ENCODE data around the gene LRP1B.

Gene LRP1B

GRCh38 chr2:141699573-141699972 lies 431.2 kb downstream of the LRP1B start:
- TF ChIP-seq MAX (IDR thresholded peaks at IDR 0.05) (no peak), FOXM1 (IDR thresholded peaks at IDR 0.05; ENCODE audit: borderline replicate concordance, low read depth) (no peak), RAD21 (IDR thresholded peaks at IDR 0.05; ENCODE audit: low read depth) (no peak), TAF1 (IDR thresholded peaks at IDR 0.05; ENCODE audit: low read depth) (no peak), TCF12 (IDR thresholded peaks at IDR 0.05; ENCODE audit: low read depth) (no peak)

DNA sequence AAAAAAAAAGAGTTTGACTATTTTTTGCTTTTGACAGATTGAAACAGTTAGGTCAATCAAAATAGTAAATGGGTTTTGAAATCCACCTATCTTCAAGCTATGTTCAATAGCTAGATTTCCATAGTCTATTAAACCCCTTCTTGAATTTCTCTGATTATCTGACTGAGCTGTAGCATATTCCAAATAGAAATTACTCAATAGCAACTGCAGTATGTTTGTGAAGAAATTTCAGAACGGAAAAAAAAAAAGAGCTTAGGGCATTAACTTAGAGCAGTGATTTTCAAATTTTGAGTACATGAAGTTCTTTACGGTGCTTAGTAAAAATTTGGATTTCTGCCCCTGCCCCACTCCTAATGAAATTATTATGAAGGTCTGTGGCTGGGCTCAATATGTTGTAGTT lies 432.3 kb downstream of the LRP1B start:
- TF ChIP-seq TCF12 (IDR thresholded peaks at IDR 0.05; ENCODE audit: low read depth) (no peak), MAX (IDR thresholded peaks at IDR 0.05) (no peak), FOXM1 (IDR thresholded peaks at IDR 0.05; ENCODE audit: borderline replicate concordance, low read depth) (no peak), EP300 (IDR thresholded peaks at IDR 0.05; ENCODE audit: borderline replicate concordance) (no peak), CREB1 (IDR thresholded peaks at IDR 0.05; ENCODE audit: low read depth) (no peak), USF1 (IDR thresholded peaks at IDR 0.05) (no peak), ZBTB7A (IDR thresholded peaks at IDR 0.05; ENCODE audit: low read depth) (no peak), TAF1 (IDR thresholded peaks at IDR 0.05; ENCODE audit: low read depth) (no peak), RAD21 (IDR thresholded peaks at IDR 0.05; ENCODE audit: low read depth) (no peak), TEAD4 (IDR thresholded peaks at IDR 0.05) (no peak), CEBPB (IDR thresholded peaks at IDR 0.05) (no peak), NFIC (IDR thresholded peaks at IDR 0.05) (no peak), EGR1 (IDR thresholded peaks at IDR 0.05) (no peak), REST (IDR thresholded peaks at IDR 0.05; ENCODE audit: low read depth) (no peak), YY1 (IDR thresholded peaks at IDR 0.05; ENCODE audit: low read depth) (no peak)

GRCh38 chr2:141697035-141697434 lies 433.8 kb downstream of the LRP1B start:
- no peak for TF ChIP-seq TAF1 (IDR thresholded peaks at IDR 0.05; ENCODE audit: low read depth)
- TF ChIP-seq CEBPB (IDR thresholded peaks at IDR 0.05) = no peak
- no peak for TF ChIP-seq RAD21 (IDR thresholded peaks at IDR 0.05; ENCODE audit: low read depth)
- no peak for TF ChIP-seq FOXM1 (IDR thresholded peaks at IDR 0.05; ENCODE audit: borderline replicate concordance, low read depth)
- TF ChIP-seq REST (IDR thresholded peaks at IDR 0.05; ENCODE audit: low read depth) = no peak
- no peak for TF ChIP-seq ZBTB7A (IDR thresholded peaks at IDR 0.05; ENCODE audit: low read depth)
- TF ChIP-seq TEAD4 (IDR thresholded peaks at IDR 0.05) = no peak
- no peak for TF ChIP-seq TCF12 (IDR thresholded peaks at IDR 0.05; ENCODE audit: low read depth)
- no peak for TF ChIP-seq NFIC (IDR thresholded peaks at IDR 0.05)
- TF ChIP-seq EP300 (IDR thresholded peaks at IDR 0.05; ENCODE audit: borderline replicate concordance) = no peak
- no peak for TF ChIP-seq EGR1 (IDR thresholded peaks at IDR 0.05)
- TF ChIP-seq MAX (IDR thresholded peaks at IDR 0.05) = no peak
- no peak for TF ChIP-seq USF1 (IDR thresholded peaks at IDR 0.05)
- no peak for TF ChIP-seq CREB1 (IDR thresholded peaks at IDR 0.05; ENCODE audit: low read depth)
- TF ChIP-seq YY1 (IDR thresholded peaks at IDR 0.05; ENCODE audit: low read depth) = no peak

DNA sequence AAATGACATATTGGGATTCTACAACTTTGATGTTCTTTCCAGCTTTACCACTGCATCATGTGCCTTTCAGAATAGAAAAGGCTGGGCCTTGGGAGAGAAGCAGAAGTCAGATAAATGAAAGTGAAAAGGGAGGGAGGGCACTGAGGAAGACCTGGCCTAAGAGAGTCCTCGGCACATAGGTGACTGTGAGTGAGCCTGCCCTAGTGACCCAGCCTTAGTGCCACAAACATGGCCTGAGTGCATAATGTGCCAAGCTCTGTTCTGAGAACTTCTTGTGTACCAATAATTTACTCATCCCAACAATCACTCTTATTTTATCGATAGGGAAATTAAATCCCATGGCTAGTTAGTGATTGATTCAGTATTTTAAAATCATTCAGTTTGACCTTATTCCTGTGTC lies 436.6 kb downstream of the LRP1B start:
- TF ChIP-seq MAX (IDR thresholded peaks at IDR 0.05) (no peak), ZBTB7A (IDR thresholded peaks at IDR 0.05; ENCODE audit: low read depth) (no peak), EP300 (IDR thresholded peaks at IDR 0.05; ENCODE audit: borderline replicate concordance) (no peak), FOXM1 (IDR thresholded peaks at IDR 0.05; ENCODE audit: borderline replicate concordance, low read depth) (no peak), EGR1 (IDR thresholded peaks at IDR 0.05) (no peak), REST (IDR thresholded peaks at IDR 0.05; ENCODE audit: low read depth) (no peak), TEAD4 (IDR thresholded peaks at IDR 0.05) (no peak), CREB1 (IDR thresholded peaks at IDR 0.05; ENCODE audit: low read depth) (no peak), YY1 (IDR thresholded peaks at IDR 0.05; ENCODE audit: low read depth) (no peak), TAF1 (IDR thresholded peaks at IDR 0.05; ENCODE audit: low read depth) (no peak)

All from Ishikawa (cell line).